ENCODE data around the gene ZBTB44.
"Not testable (repeated sequence)": the region's sequence is repeated elsewhere in the genome, so short reads cannot be mapped to it uniquely, and the experiment has no call there.

The ZBTB44 gene

DNA sequence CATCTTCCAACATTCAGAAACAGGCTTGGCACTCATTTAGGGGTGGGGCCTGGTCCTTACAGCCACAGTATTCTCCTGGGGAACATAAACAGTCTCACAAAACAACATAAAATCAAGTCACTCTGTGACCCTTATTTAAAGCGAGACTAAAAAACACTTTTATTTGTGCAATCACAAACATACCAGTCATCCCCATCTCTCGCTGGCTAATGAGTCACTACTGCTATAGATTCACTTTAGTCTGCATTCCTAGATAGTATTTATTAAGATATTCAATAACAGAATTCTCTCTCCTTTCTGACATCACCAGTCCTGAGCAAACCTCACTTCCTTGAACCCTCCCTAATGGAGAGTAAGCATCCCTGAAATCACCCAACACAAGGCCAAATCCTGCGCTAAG, 68.0 kb downstream of the ZBTB44 start:
- DNase-seq (ENCODE audit: low spot score): no peak

DNA sequence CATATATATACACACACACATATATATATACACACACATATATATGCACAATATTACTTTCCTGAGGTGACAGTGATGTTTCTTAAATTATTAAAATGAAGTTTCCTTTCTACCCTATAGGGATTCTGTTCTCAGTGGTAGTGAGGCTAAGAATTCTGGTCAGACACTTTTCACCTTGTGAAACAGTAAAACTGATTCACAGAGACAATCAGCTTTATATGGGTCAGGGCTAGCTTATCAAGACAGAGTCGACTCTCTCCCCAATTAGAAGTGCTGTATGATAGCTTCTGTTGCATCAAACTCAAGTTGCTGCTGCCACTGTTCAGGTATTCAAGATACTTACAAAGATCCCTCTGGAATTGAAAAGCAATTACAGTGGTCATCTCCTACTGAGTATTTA, 68.4 kb downstream of the ZBTB44 start:
- DNase-seq (ENCODE audit: low spot score): no peak

DNA sequence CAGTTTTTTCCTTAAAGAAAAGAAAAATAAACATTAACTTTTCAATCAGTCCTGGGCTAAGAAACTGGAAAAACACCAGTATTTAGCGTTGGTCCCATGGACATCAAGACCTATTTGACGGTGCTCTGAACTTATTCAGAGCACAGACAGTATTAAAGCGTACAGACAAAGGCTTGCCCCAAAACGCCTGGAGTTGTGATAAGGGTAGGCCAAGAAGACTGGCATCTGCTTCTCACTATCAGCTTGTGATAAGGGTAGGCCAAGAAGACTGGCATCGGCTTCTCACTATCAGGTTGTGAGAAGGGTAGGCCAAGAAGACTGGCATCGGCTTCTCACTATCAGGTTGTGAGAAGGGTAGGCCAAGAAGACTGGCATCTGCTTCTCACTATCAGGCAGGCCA, 69.3 kb downstream of the ZBTB44 start:
- DNase-seq (ENCODE audit: low spot score): not testable (repeated sequence)

DNA sequence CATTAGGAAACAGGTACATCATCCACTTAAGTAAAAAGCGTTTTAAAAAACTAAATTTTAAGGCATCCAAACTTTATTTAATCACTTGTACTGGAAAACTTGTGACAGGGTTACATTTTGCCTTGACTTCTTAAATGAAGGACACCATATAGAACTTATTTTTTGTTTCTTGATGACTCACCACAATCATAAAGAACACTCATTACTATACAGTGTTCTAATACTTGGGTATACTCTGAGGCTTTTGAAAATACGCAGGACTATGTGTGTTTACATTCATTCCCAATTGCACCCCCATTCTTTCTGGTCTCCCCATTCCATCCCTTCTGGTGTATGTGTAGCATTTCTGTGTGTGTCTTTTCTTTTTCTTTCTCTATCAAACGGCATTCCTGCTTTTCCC, 69.9 kb downstream of the ZBTB44 start:
- DNase-seq (ENCODE audit: low spot score): no peak

DNA sequence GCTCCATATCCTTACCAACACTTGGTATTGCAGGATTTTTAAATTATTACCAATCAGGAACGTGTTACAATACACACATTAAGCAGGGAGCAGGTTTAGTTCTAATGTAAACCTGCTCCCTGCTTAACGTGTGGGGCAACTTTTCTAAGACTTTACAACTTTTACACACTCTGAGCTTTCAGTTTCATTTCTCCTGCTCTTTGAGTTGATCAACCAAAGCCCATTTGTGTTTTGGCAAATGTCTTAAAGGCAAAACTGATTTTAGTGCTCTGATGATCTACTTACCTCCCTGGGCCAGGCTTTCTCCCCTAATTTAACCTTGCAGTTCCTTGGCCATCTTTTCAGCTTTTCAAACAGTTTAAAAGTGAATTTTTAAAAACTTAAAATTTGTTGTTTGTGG, 70.9 kb downstream of the ZBTB44 start:
- no peak for DNase-seq (ENCODE audit: low spot score)

DNA sequence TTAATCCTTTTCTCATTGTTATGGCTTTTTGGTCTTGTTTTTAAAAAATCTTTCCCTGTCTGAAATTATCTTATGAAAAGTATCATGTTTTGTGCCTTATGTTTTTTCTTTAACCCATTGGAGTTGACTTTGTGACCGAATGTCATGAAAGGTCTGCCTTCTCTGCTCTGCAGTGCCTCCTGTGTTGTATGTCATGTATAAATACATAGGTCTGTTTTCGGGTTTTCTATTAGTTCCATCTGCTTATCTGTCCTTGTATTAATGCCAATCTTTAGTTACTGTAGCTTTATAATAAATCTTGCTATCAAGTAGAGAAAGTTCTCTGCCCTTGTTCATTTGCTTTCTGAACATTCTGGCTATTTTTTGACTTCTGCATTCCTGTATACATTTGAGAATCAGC, 73.0 kb downstream of the ZBTB44 start:
- no peak for DNase-seq (ENCODE audit: low spot score)

- DNase-seq (ENCODE audit: low spot score): no peak
These were observed 77.3 kb downstream of the ZBTB44 start for GRCh38 chr11:130237282-130238006.

DNA sequence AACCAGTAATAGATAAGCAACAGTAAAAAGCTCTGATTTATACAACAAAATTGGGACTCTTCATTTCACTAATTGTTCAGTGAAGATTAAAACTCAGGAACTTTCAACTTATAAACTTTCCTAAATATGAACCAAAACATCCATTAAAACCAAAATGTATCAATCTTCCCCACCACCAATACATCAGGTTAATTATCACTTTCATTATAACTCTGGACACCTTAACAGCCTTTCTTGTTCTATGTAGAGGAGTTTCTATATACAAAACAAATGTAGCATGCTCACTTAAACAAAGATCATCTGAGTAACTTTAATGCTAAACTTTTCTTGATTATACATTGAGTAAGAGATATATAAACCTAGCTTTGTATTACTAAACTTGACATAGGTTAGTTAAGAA, 80.4 kb downstream of the ZBTB44 start:
- DNase-seq (ENCODE audit: low spot score): no peak

DNA sequence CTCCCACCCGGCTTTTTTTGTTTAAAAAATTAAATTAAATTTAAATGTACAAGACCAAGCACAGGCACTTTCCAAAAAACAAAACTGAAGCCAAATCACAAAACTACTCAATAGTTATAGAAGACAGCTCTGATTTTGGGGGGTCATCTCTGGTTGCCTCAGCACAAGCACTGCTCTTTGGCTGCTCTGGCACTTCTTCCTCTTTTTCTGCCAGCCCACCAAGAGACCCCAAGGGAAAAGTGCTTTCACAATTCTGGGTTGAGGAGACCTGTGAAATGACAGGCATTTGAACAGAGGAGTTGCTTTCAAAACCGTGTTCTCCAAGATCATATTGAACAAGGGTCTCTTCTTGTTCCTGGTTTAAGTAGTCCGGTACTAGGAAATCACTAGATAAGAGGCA, 80.8 kb downstream of the ZBTB44 start:
- not testable (repeated sequence) for DNase-seq (ENCODE audit: low spot score)

GRCh38 chr11:130233486-130233885, 81.2 kb downstream of the ZBTB44 start:
- not testable (repeated sequence) for DNase-seq (ENCODE audit: low spot score)

GRCh38 chr11:130227373-130227772, 87.3 kb downstream of the ZBTB44 start:
- DNase-seq (ENCODE audit: low spot score): no peak

- no peak for DNase-seq (ENCODE audit: low spot score)
These were observed 91.3 kb downstream of the ZBTB44 start for GRCh38 chr11:130223291-130223971.

- no peak for DNase-seq (ENCODE audit: low spot score)
These were observed 94.2 kb downstream of the ZBTB44 start for GRCh38 chr11:130220311-130221035.

- DNase-seq (ENCODE audit: low spot score): no peak
These were observed 95.6 kb downstream of the ZBTB44 start for GRCh38 chr11:130219148-130219547.

DNA sequence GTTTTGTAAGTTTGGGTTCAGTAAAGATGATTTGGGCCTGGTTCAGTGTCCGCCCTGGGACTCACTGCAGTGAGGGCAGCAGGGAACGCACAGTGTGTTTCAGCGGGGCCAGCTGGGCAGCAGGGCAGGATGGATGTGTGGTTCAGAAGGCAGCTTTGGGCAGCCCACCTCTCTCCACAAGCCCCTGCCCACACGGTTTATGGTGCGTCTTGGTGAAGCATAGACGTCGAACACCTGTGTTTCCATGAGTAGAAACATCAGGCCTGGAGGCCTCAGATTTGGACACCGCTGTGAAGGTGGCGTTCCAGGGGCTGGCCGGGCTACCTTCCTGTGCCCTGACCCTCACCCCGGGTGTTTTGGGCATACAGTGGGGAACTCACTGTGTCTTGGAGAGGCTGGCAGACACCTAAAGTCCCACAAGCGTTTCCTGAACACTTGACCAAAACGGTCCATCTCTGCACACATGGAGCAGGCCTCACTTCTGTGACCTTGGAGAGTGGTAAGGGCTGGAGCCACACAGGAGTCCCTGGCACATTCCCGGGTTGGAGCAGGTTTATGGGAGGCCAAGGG, 96.1 kb downstream of the ZBTB44 start:
- DNase-seq (ENCODE audit: low spot score): no peak

- DNase-seq (ENCODE audit: low spot score): no peak
These were observed 97.3 kb downstream of the ZBTB44 start for GRCh38 chr11:130217133-130218031.

- DNase-seq (ENCODE audit: low spot score): no peak
These were observed 98.1 kb downstream of the ZBTB44 start for GRCh38 chr11:130216591-130217132.

DNA sequence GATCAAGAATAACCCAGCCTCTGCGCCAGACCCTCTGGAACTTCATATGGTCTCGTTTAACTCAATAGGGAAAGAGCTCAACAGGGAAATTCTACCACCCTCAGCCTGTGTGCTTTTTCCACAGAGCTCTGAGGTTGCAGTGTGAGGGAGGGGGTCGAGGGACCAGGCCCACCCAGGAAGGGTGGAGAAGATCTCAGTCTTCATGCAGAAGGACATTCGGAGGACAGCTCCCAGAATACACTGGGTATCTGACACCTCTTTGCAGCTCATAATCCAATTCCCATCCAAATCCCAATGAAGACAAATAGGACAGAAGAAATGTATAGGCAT, 98.5 kb downstream of the ZBTB44 start:
- DNase-seq (ENCODE audit: low spot score): no peak

GRCh38 chr11:130215531-130216220, 99.0 kb downstream of the ZBTB44 start:
- no peak for DNase-seq (ENCODE audit: low spot score)

DNA sequence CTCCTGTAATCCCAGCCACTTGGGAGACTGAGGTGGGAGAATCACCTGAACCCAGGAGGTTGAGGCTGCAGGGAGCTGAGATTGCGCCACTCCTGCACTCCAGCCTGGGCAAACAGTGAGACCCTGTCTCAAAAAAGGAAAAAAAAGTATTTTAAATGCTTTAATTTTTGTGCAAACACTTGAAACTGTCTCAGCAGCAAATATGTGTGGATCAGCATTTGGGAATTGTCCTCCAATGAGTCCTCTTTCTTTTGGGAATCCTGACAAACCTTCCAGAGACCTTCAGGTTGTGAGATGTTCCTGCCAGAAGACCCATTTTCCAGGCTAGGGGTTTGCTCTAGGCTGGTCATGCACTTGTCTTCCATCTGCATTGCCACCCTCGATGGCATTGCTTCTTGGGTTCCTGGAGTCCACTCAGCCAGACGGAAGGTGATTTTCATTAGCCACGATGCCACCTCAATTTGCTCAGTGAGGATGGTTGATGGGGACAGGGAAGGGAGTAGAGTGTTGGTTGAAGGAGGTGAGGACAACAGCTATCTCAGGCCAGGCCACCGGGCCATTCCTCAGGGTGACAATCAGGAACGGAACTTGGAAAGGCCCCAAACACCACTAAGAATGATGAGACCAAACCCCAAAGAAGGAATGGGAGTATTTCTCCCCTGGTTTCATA, 99.7 kb downstream of the ZBTB44 start:
- DNase-seq (ENCODE audit: low spot score): no peak

DNA sequence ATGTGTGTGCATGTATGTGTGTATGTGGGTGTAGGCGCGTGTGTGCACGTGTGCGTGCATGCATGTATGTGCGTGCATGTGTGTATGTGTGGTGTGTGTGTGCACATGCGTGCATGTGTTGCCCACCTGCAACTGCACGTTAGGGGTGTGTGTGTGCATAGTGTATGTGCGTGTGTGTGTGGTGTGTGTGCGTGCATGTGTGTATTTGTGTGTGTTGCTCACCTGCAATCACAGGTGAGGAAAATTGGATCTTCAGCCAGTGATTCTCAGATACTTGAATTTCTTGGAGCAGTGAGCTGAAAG, 100.8 kb downstream of the ZBTB44 start:
- DNase-seq (ENCODE audit: low spot score): no peak
